ENCODE measurements around the gene UBA5. TPM values are rescaled to one million over a fixed set of nuclear protein-coding genes. Genes with fewer than 3 reads are reported as not detected.

UBA5 gene
- total RNA-seq, 1 experiment from 2014 or later = 59.9 TPM

GRCh38 chr3:132655471-132655870 is 4.7 kb upstream of the UBA5 start:
- no peak overlapping the region for H3K4me3 ChIP-seq (ENCODE audit: low read length)
- H3K36me3 ChIP-seq (ENCODE audit: insufficient read depth, low read length) = no peaks in the 10 kb centered on the region
- H3K27me3 ChIP-seq (ENCODE audit: low read length) = no peaks in the 10 kb centered on the region
- H2AFZ ChIP-seq (ENCODE audit: low read length) = no peak overlapping the region
- no peak overlapping the region for H3K27ac ChIP-seq (ENCODE audit: low read length)
- no peak overlapping the region for H3K9ac ChIP-seq (ENCODE audit: low read length)
- peaks cover 20% of the 10 kb centered on the region for H3K79me2 ChIP-seq (ENCODE audit: low read length)
- H4K20me1 ChIP-seq (ENCODE audit: insufficient read depth, low read depth, low read length) = no peaks in the 10 kb centered on the region
- H3K9me2 ChIP-seq (replicated peaks; ENCODE audit: insufficient read depth, low read length) = no peaks in the 10 kb centered on the region
- no peaks in the 10 kb centered on the region for H3K9me3 ChIP-seq (ENCODE audit: low read length)
- DNase-seq = no peak
- no peak overlapping the region for H3K4me2 ChIP-seq (ENCODE audit: low read depth, low read length, poor library complexity, severe bottlenecking)
- peaks cover 12% of the 10 kb centered on the region for H3K4me1 ChIP-seq (ENCODE audit: low read length)

- H3K9me2 ChIP-seq (replicated peaks; ENCODE audit: insufficient read depth, low read length) = no peaks in the 10 kb centered on the region
- H3K9ac ChIP-seq (ENCODE audit: low read length) = peak overlapping the region; percentile 93
- no peaks in the 10 kb centered on the region for H3K9me3 ChIP-seq (ENCODE audit: low read length)
- peaks cover 45% of the 10 kb centered on the region for H3K79me2 ChIP-seq (ENCODE audit: low read length)
- no peak overlapping the region for H3K27ac ChIP-seq (ENCODE audit: low read length)
- no peak for DNase-seq
- peaks cover 31% of the 10 kb centered on the region for H3K4me1 ChIP-seq (ENCODE audit: low read length)
- no peak overlapping the region for H2AFZ ChIP-seq (ENCODE audit: low read length)
- peak overlapping the region; percentile 82 for H3K4me2 ChIP-seq (ENCODE audit: low read depth, low read length, poor library complexity, severe bottlenecking)
- no peaks in the 10 kb centered on the region for H4K20me1 ChIP-seq (ENCODE audit: insufficient read depth, low read depth, low read length)
- no peaks in the 10 kb centered on the region for H3K36me3 ChIP-seq (ENCODE audit: insufficient read depth, low read length)
- H3K27me3 ChIP-seq (ENCODE audit: low read length) = no peaks in the 10 kb centered on the region
- peak overlapping the region; percentile 87; the same call in 1 of the 2 replicates for H3K4me3 ChIP-seq (ENCODE audit: low read length)
These were observed 2.0 kb upstream of the UBA5 start for GRCh38 chr3:132657869-132658747.

GRCh38 chr3:132659000-132659364 is 1.1 kb upstream of the UBA5 start:
- Histone ChIP-seq H3K9me2 (replicated peaks; ENCODE audit: insufficient read depth, low read length) (no peaks in the 10 kb centered on the region), H3K79me2 (ENCODE audit: low read length) (peaks cover 51% of the 10 kb centered on the region), H3K27ac (ENCODE audit: low read length) (no peak overlapping the region), H2AFZ (ENCODE audit: low read length) (0 out of 2 replicates have a peak overlapping the region, but pooled peaks have one; percentile 72), H3K4me3 (ENCODE audit: low read length) (peak overlapping the region; percentile 87), H3K9me3 (ENCODE audit: low read length) (no peaks in the 10 kb centered on the region), H3K27me3 (ENCODE audit: low read length) (no peaks in the 10 kb centered on the region), H3K36me3 (ENCODE audit: insufficient read depth, low read length) (peaks cover 7% of the 10 kb centered on the region; the same call in 1 of the 2 replicates), H3K4me2 (ENCODE audit: low read depth, low read length, poor library complexity, severe bottlenecking) (peak overlapping the region; percentile 82), H3K9ac (ENCODE audit: low read length) (peak overlapping the region; percentile 93), H4K20me1 (ENCODE audit: insufficient read depth, low read depth, low read length) (no peaks in the 10 kb centered on the region), H3K4me1 (ENCODE audit: low read length) (peaks cover 39% of the 10 kb centered on the region)
- DNase-seq = no peak

GRCh38 chr3:132659365-132660051 is 621 bp upstream of the UBA5 start, which contains the start of gene ACAD11:
Gene ACAD11, minus strand, starts transcription at chr3:132659809. Its CDS starts 58 bp downstream, at chr3:132659751.
- Histone ChIP-seq H3K4me2 (ENCODE audit: low read depth, low read length, poor library complexity, severe bottlenecking) (peak within 1 kb of the TSS; percentile 82), H4K20me1 (ENCODE audit: insufficient read depth, low read depth, low read length) (no peaks in the 10 kb centered on the region), H3K9me2 (replicated peaks; ENCODE audit: insufficient read depth, low read length) (no peaks in the 10 kb centered on the region), H2AFZ (ENCODE audit: low read length) (peak within 1 kb of the TSS; percentile 72), H3K4me3 (ENCODE audit: low read length) (peak within 1 kb of the TSS; percentile 87), H3K4me1 (ENCODE audit: low read length) (peaks cover 40% of the 10 kb centered on the region), H3K79me2 (ENCODE audit: low read length) (peaks cover 56% of the 10 kb centered on the region), H3K27ac (ENCODE audit: low read length) (peak within 1 kb of the TSS; percentile 33), H3K36me3 (ENCODE audit: insufficient read depth, low read length) (peaks cover 9% of the 10 kb centered on the region; the same call in 1 of the 2 replicates), H3K9ac (ENCODE audit: low read length) (peak within 1 kb of the TSS; percentile 93), H3K27me3 (ENCODE audit: low read length) (no peaks in the 10 kb centered on the region), H3K9me3 (ENCODE audit: low read length) (no peaks in the 10 kb centered on the region)
- DNase-seq = peak; percentile 77

GRCh38 chr3:132660811-132661070 is 612 bp downstream of the UBA5 start:
- Histone ChIP-seq H2AFZ (ENCODE audit: low read length) (peak overlapping the region; percentile 72; the same call in 1 of the 2 replicates), H3K9me3 (ENCODE audit: low read length) (no peaks in the 10 kb centered on the region), H3K27ac (ENCODE audit: low read length) (peak overlapping the region; percentile 33; the same call in 1 of the 2 replicates), H3K4me3 (ENCODE audit: low read length) (peak overlapping the region; percentile 87), H4K20me1 (ENCODE audit: insufficient read depth, low read depth, low read length) (no peaks in the 10 kb centered on the region), H3K4me1 (ENCODE audit: low read length) (peaks cover 40% of the 10 kb centered on the region), H3K36me3 (ENCODE audit: insufficient read depth, low read length) (peaks cover 15% of the 10 kb centered on the region; the same call in 1 of the 2 replicates), H3K4me2 (ENCODE audit: low read depth, low read length, poor library complexity, severe bottlenecking) (peak overlapping the region; percentile 82), H3K79me2 (ENCODE audit: low read length) (peaks cover 69% of the 10 kb centered on the region), H3K9ac (ENCODE audit: low read length) (peak overlapping the region; percentile 93), H3K9me2 (replicated peaks; ENCODE audit: insufficient read depth, low read length) (no peaks in the 10 kb centered on the region), H3K27me3 (ENCODE audit: low read length) (no peaks in the 10 kb centered on the region)
- DNase-seq = no peak

- Histone ChIP-seq H3K9ac (ENCODE audit: low read length) (peak overlapping the region; percentile 93), H3K27me3 (ENCODE audit: low read length) (no peaks in the 10 kb centered on the region), H4K20me1 (ENCODE audit: insufficient read depth, low read depth, low read length) (no peaks in the 10 kb centered on the region), H3K36me3 (ENCODE audit: insufficient read depth, low read length) (peaks cover 15% of the 10 kb centered on the region; the same call in 1 of the 2 replicates), H3K4me2 (ENCODE audit: low read depth, low read length, poor library complexity, severe bottlenecking) (peak overlapping the region; percentile 82), H3K9me2 (replicated peaks; ENCODE audit: insufficient read depth, low read length) (no peaks in the 10 kb centered on the region), H2AFZ (ENCODE audit: low read length) (peak overlapping the region; percentile 72; the same call in 1 of the 2 replicates), H3K4me3 (ENCODE audit: low read length) (peak overlapping the region; percentile 87), H3K79me2 (ENCODE audit: low read length) (peaks cover 72% of the 10 kb centered on the region), H3K9me3 (ENCODE audit: low read length) (no peaks in the 10 kb centered on the region), H3K27ac (ENCODE audit: low read length) (peak overlapping the region; percentile 33; the same call in 1 of the 2 replicates), H3K4me1 (ENCODE audit: low read length) (peaks cover 40% of the 10 kb centered on the region)
- DNase-seq = no peak
These were observed 972 bp downstream of the UBA5 start for GRCh38 chr3:132661101-132661500.

- no peaks in the 10 kb centered on the region for H4K20me1 ChIP-seq (ENCODE audit: insufficient read depth, low read depth, low read length)
- no peak overlapping the region for H3K27ac ChIP-seq (ENCODE audit: low read length)
- no peaks in the 10 kb centered on the region for H3K27me3 ChIP-seq (ENCODE audit: low read length)
- peaks cover 49% of the 10 kb centered on the region for H3K4me1 ChIP-seq (ENCODE audit: low read length)
- peak overlapping the region; percentile 82 for H3K4me2 ChIP-seq (ENCODE audit: low read depth, low read length, poor library complexity, severe bottlenecking)
- H3K4me3 ChIP-seq (ENCODE audit: low read length) = peak overlapping the region; percentile 87
- peak overlapping the region; percentile 93; the same call in 1 of the 2 replicates for H3K9ac ChIP-seq (ENCODE audit: low read length)
- H2AFZ ChIP-seq (ENCODE audit: low read length) = no peak overlapping the region
- DNase-seq = no peak
- H3K36me3 ChIP-seq (ENCODE audit: insufficient read depth, low read length) = peaks cover 20% of the 10 kb centered on the region; the same call in 1 of the 2 replicates
- H3K9me3 ChIP-seq (ENCODE audit: low read length) = no peaks in the 10 kb centered on the region
- no peaks in the 10 kb centered on the region for H3K9me2 ChIP-seq (replicated peaks; ENCODE audit: insufficient read depth, low read length)
- peaks cover 83% of the 10 kb centered on the region for H3K79me2 ChIP-seq (ENCODE audit: low read length)
These were observed 2.1 kb downstream of the UBA5 start for GRCh38 chr3:132662212-132662611.

GRCh38 chr3:132665230-132665745 is 5.2 kb downstream of the UBA5 start:
- Histone ChIP-seq H3K27ac (ENCODE audit: low read length) (no peak overlapping the region), H3K9me2 (replicated peaks; ENCODE audit: insufficient read depth, low read length) (no peaks in the 10 kb centered on the region), H3K9me3 (ENCODE audit: low read length) (no peaks in the 10 kb centered on the region), H3K27me3 (ENCODE audit: low read length) (no peaks in the 10 kb centered on the region), H3K4me3 (ENCODE audit: low read length) (no peak overlapping the region), H3K36me3 (ENCODE audit: insufficient read depth, low read length) (peaks cover 33% of the 10 kb centered on the region; the same call in 1 of the 2 replicates), H3K4me1 (ENCODE audit: low read length) (peaks cover 43% of the 10 kb centered on the region), H3K9ac (ENCODE audit: low read length) (no peak overlapping the region), H3K4me2 (ENCODE audit: low read depth, low read length, poor library complexity, severe bottlenecking) (no peak overlapping the region), H2AFZ (ENCODE audit: low read length) (no peak overlapping the region), H3K79me2 (ENCODE audit: low read length) (peaks cover 94% of the 10 kb centered on the region), H4K20me1 (ENCODE audit: insufficient read depth, low read depth, low read length) (no peaks in the 10 kb centered on the region)
- no peak for DNase-seq
